Ovary (tissue), 9 donors: ENCODE data around the gene CGGBP1. TPM values are rescaled to one million over a fixed set of nuclear protein-coding genes. Genes with fewer than 3 reads are reported as not detected.

Experiments used
- DNase-seq, 5 donors: peaks; one replicate each; pipeline ENCODE4 v3.0.0-alpha.2; 2019 to 2020
- H3K27ac ChIP-seq, 2 donors: fragments of 200-600 bp; one replicate each; pipeline versions ENCODE4 v1.5.1 to v1.8.0; 2019 to 2022
- H3K27me3 ChIP-seq: fragments of 200-600 bp; one replicate; pipeline ENCODE4 v1.8.0; 2022
- H3K36me3 ChIP-seq: fragments of 200-600 bp; sonication (generic); one replicate; pipeline ENCODE4 v1.5.1; 2019
- H3K4me1 ChIP-seq: one replicate; pipeline ENCODE4 v1.8.1; 2013; ENCODE audit warnings: mild to moderate bottlenecking, moderate library complexity; ENCODE audit not compliant: insufficient read depth
- H3K4me3 ChIP-seq: fragments of 200-600 bp; sonication (generic); one replicate; pipeline ENCODE4 v1.5.1; 2017
- H3K9me3 ChIP-seq, 2 donors: fragments of 200-600 bp in 1 of 2; sonication (generic) in 1 of 2; one replicate each; pipeline versions ENCODE4 v1.5.1 to v1.8.1; 2013 to 2019; ENCODE audit warnings: mild to moderate bottlenecking in 1 of 2, moderate library complexity in 1 of 2
- EP300 ChIP-seq: sonication (generic); formaldehyde crosslinking; IDR thresholded peaks from one replicate; pipeline ENCODE4 v1.6.1; 2017; ENCODE audit warnings: antibody characterized with exemption
- POLR2A ChIP-seq: fragments of 450-650 bp; IDR thresholded peaks from one replicate; pipeline ENCODE4 v1.6.1; 2017; ENCODE audit warnings: antibody characterized with exemption, mild to moderate bottlenecking, moderate library complexity
- WGBS, 3 donors: extraction: QIAGEN DNeasy Blood & Tissue Kit in 1 of 3; methylation state at CpG; one replicate each; pipeline versions ENCODE4 v1.1.5 to v1.1.7; 2013 to 2017; 5-methylcytosine and 5-hydroxymethylcytosine counted together
- intact Hi-C, 4 donors: fragments of 100-400 bp; cut with DNase I; formaldehyde crosslinking; loops; one replicate each; pipeline versions ENCODE4 v1.11.0 to v1.15.1; 2022 to 2023
- polyA plus RNA-seq, 2 donors: library from polyadenylated mRNA; stranded (reverse); fragments of 200-250 nt in 1 of 2; fragments of 350-450 nt in 1 of 2; fragmentation: Illumina TruSeq in 1 of 2; extraction: RNeasy Lipid Tissue Mini Kit (QIAGEN cat#74804) in 1 of 2; gene quantifications; one replicate each; pipeline ENCODE4 v1.2.3, GENCODE V29; 2013 to 2014
- total RNA-seq, 7 donors: library from RNA; depleted of rRNA in 2 of 7; stranded (reverse); fragments of >200 nt in 2 of 7; fragmentation: NEBNext Ultra II Directional in 3 of 7; extraction: Animal tissue kit (Norgen Biotek cat#: 25700) in 3 of 7; gene quantifications; one replicate each; pipeline versions ENCODE4 v1.1.0 to v1.2.4, GENCODE V29; 2016 to 2023
- TF ChIP-seq, protein P1 (sequence below), 3 donors: fragments of 450-650 bp in 2 of 3; fragments of 200-600 bp in 1 of 3; IDR thresholded peaks; one replicate each; pipeline versions ENCODE4 v1.5.1 to v1.8.0; 2016 to 2022; ENCODE audit warnings: antibody characterized with exemption in 3 of 3, mild to moderate bottlenecking in 1 of 3
- donor health status: DM: no; HTN: no; CAD: no; lungs with moderate emphysema.
- donor health status: DM: no; HTN: no; CAD: no.
- donor health status: Bipolar disorder and iron deficiency.
- donor health status: DM: yes; HTN: yes; CAD: no.
- donor health status: DM: no; HTN: no; CAD: no.
- donor health status: DM: yes; HTN: yes; CAD: no.

CGGBP1 gene
- total and polyA plus RNA-seq, 9 donors = 42.0 to 90.1 (median 65.6) TPM

DNA sequence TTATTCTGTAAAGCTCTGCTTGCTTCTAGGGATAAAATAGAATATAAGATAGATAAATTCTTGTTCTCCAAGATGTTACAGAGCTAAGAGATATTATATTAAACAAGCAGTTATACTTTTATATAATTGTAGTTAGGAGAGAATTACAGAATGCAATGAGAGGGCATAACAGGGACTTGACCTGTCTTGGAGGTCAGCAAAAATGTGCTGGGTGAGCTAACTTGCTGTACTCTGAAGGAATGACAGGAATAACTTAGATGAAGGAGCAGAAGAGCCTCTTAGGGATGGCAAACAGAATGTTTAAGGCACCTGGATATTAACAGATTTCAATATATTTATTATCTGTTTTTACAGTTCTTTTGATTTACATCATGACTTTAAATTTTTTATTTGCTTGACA is 33.5 kb upstream of the CGGBP1 start:
- H3K36me3 ChIP-seq = no peaks in the 10 kb centered on the region
- intact Hi-C loops = no loop called here
- no peak for DNase-seq
- no peak overlapping the region for H3K27ac ChIP-seq
- no peaks in the 10 kb centered on the region for H3K9me3 ChIP-seq
- no peaks in the 10 kb centered on the region for H3K4me1 ChIP-seq
- no peak overlapping the region for H3K4me3 ChIP-seq
- no peaks in the 10 kb centered on the region for H3K27me3 ChIP-seq
- TF ChIP-seq POLR2A (no peak), EP300 (no peak)
- TF ChIP-seq, protein P1, sequence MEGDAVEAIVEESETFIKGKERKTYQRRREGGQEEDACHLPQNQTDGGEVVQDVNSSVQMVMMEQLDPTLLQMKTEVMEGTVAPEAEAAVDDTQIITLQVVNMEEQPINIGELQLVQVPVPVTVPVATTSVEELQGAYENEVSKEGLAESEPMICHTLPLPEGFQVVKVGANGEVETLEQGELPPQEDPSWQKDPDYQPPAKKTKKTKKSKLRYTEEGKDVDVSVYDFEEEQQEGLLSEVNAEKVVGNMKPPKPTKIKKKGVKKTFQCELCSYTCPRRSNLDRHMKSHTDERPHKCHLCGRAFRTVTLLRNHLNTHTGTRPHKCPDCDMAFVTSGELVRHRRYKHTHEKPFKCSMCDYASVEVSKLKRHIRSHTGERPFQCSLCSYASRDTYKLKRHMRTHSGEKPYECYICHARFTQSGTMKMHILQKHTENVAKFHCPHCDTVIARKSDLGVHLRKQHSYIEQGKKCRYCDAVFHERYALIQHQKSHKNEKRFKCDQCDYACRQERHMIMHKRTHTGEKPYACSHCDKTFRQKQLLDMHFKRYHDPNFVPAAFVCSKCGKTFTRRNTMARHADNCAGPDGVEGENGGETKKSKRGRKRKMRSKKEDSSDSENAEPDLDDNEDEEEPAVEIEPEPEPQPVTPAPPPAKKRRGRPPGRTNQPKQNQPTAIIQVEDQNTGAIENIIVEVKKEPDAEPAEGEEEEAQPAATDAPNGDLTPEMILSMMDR (IDR thresholded peaks at IDR 0.05) = no peak

DNA sequence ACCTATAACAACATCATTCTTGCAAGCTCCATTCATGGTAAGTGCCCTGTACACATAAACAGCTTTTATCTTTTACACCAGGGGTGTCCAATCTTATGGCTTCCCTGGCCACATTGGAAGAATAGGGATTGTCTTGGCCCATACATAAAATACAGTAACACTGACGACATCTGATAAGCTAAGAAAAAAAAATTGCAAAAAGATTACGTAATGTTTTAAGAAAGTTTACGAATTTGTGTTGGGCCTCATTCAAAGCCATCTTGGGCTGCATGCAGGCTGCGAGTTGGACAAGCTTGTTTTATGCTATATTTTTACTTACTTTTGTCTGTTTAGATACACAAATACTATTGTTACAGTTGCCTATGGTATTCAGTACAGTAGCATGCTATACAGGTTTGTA is 31.9 kb upstream of the CGGBP1 start:
- intact Hi-C loops = no loop called here
- Histone ChIP-seq H3K9me3 (no peaks in the 10 kb centered on the region), H3K27ac (no peak overlapping the region), H3K36me3 (no peaks in the 10 kb centered on the region), H3K27me3 (no peaks in the 10 kb centered on the region), H3K4me1 (no peaks in the 10 kb centered on the region), H3K4me3 (no peak overlapping the region)
- 72 to 85% (median 72%) methylated on average over 4 of the region's 4 CpGs for WGBS, 3 donors
- TF ChIP-seq EP300 (no peak), POLR2A (no peak)
- TF ChIP-seq, protein P1 (IDR thresholded peaks at IDR 0.05) = no peak
- no peak for DNase-seq

DNA sequence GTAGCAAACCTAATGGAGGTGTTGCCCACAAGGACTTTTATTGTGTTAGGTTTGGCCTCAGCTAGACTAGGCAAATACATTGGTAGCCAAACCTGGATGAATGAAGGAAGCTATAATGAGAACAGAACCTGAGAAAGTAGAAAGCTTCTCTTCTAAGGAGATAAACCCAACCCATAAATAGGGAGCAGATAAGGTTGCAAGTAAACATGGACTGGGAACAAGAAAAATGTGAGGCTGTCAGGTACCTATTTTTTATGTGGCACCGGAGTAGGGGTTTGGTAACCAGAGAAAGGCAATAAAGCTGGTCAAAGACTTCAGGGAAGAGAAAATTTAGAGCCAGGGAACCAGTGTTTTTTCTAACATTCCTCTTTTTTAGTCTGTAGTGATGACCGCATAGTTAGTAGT is 25.3 kb upstream of the CGGBP1 start:
- intact Hi-C loops = no loop called here
- H3K27me3 ChIP-seq = no peaks in the 10 kb centered on the region
- no peaks in the 10 kb centered on the region for H3K9me3 ChIP-seq
- peaks cover 5% of the 10 kb centered on the region for H3K4me1 ChIP-seq
- no peak overlapping the region for H3K4me3 ChIP-seq
- no peaks in the 10 kb centered on the region for H3K36me3 ChIP-seq
- no peak overlapping the region for H3K27ac ChIP-seq
- no peak for TF ChIP-seq EP300
- TF ChIP-seq POLR2A = no peak
- TF ChIP-seq, protein P1 (IDR thresholded peaks at IDR 0.05) = no peak
- DNase-seq = no peak
- 65 to 73% (median 69%) methylated on average over 2 of the region's 2 CpGs for WGBS, 3 donors

DNA sequence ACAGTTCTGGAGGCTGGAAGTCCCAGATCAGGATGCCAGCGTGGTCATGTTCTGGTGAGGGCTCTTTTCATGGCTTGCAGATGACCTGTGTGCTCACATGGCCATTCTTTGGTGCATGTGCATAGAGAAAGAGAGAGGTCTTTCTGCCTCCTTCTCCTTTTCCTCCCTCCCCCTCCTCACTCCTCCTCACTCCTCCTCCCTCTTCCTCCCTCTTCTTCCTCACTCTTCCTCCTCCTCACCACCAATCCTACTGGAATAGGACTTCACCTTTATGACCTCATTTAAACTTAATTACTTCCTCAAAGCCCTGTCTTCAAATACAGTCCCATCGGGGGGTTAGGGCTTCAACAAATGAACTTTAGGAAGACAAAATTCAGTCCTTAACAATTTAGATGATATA is 24.0 kb upstream of the CGGBP1 start:
- Histone ChIP-seq H3K4me3 (no peak overlapping the region), H3K27me3 (no peaks in the 10 kb centered on the region), H3K4me1 (peaks cover 5% of the 10 kb centered on the region), H3K9me3 (no peaks in the 10 kb centered on the region), H3K27ac (no peak overlapping the region), H3K36me3 (no peaks in the 10 kb centered on the region)
- no peak for DNase-seq
- intact Hi-C loops = no loop called here
- 79 to 83% (median 81%) methylated on average over 2 of the region's 2 CpGs for WGBS, 3 donors
- TF ChIP-seq, protein P1 (IDR thresholded peaks at IDR 0.05) = no peak
- TF ChIP-seq POLR2A (no peak), EP300 (no peak)

DNA sequence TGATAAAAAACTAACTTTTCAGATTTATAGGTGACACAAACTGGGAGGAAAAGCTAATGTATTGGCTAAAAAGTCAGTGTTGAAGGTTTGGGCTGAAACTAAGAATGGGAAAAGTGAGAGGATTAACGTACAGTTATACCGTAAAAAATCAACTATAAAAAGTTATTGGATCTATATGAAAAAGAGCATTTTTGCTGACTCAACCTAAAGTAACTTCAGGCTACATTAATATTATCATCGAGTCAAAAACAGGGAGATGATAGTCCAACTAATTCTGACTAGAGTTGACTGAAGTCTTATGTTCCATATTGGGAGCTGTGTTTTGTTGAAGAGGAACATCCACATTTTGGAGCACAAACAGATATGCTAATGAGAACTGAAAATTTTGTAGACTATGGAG is 20.1 kb upstream of the CGGBP1 start:
- Histone ChIP-seq H3K4me3 (no peak overlapping the region), H3K27me3 (no peaks in the 10 kb centered on the region), H3K27ac (no peak overlapping the region), H3K36me3 (no peaks in the 10 kb centered on the region), H3K9me3 (no peaks in the 10 kb centered on the region), H3K4me1 (peaks cover 4% of the 10 kb centered on the region)
- TF ChIP-seq, protein P1 (IDR thresholded peaks at IDR 0.05) = no peak
- no peak for TF ChIP-seq POLR2A
- TF ChIP-seq EP300 = no peak
- intact Hi-C loops = no loop called here
- no peak for DNase-seq
- WGBS, 3 donors = 95 to 97% (median 97%) methylated on average over 3 of the region's 3 CpGs
